Heart right ventricle (tissue), 16 donors: Measurements from ENCODE around the gene CYP11A1. TPM values are rescaled to one million over a fixed set of nuclear protein-coding genes. Genes with fewer than 3 reads are reported as not detected.

Source experiments
- ATAC-seq, 8 donors: fragments of 200-7000 bp; cut with Tn5 transposase; one replicate each; pipeline ENCODE4 v1.9.1; 2020; ENCODE audit warnings: mild to moderate bottlenecking in 8 of 8, moderate library complexity in 8 of 8, moderate number of reproducible peaks in 1 of 8
- DNase-seq, 2 donors: peaks; one replicate each; pipeline ENCODE4 v3.0.0-alpha.2; 2020
- H3K27ac ChIP-seq, 10 donors: fragments of 200-600 bp; sonication (generic) in 2 of 10; one replicate each; pipeline versions ENCODE4 v1.5.0 to v1.8.0; 2020 to 2022; ENCODE audit warnings: mild to moderate bottlenecking in 3 of 10
- H3K27me3 ChIP-seq, 7 donors: fragments of 200-600 bp; one replicate each; pipeline ENCODE4 v1.8.0; 2021 to 2022; ENCODE audit warnings: mild to moderate bottlenecking in 2 of 7
- H3K36me3 ChIP-seq, 9 donors: fragments of 200-600 bp; sonication (generic) in 1 of 9; one replicate each; pipeline versions ENCODE4 v1.5.0 to v1.8.0; 2020 to 2022; ENCODE audit warnings: mild to moderate bottlenecking in 2 of 9
- H3K4me1 ChIP-seq, 9 donors: fragments of 200-600 bp; sonication (generic) in 1 of 9; one replicate each; pipeline versions ENCODE4 v1.5.0 to v1.8.0; 2020 to 2022; ENCODE audit warnings: mild to moderate bottlenecking in 4 of 9
- H3K4me3 ChIP-seq, 10 donors: fragments of 200-600 bp; sonication (generic) in 2 of 10; one replicate each; pipeline versions ENCODE4 v1.5.0 to v1.8.0; 2020 to 2022; ENCODE audit warnings: mild to moderate bottlenecking in 7 of 10, moderate library complexity in 2 of 10
- H3K9me3 ChIP-seq, 11 donors: fragments of 200-600 bp in 10 of 11; sonication (generic) in 2 of 11; one replicate each; pipeline versions ENCODE4 v1.5.0 to v1.8.0; 2013 to 2022; ENCODE audit warnings: mild to moderate bottlenecking in 2 of 11, control low read depth in 1 of 11, moderate library complexity in 1 of 11
- CTCF ChIP-seq, 9 donors: fragments of 200-600 bp; sonication (generic) in 2 of 9; IDR thresholded peaks; one replicate each; pipeline versions ENCODE4 v1.5.0 to v1.8.0; 2021 to 2022; ENCODE audit warnings: antibody characterized with exemption in 9 of 9, mild to moderate bottlenecking in 5 of 9, moderate library complexity in 1 of 9
- WGBS, 2 donors: extraction: QIAGEN DNeasy Blood & Tissue Kit; methylation state at CpG; one replicate each; pipeline ENCODE4 v1.1.7; 2013; ENCODE audit warnings: inconsistent platforms in 1 of 2; 5-methylcytosine and 5-hydroxymethylcytosine counted together
- intact Hi-C, 10 donors: fragments of 100-400 bp; cut with DNase I; formaldehyde crosslinking; loops; one replicate each; pipeline versions ENCODE4 v1.11.1 to v1.14.2; 2022
- polyA plus RNA-seq, 2 donors: library from polyadenylated mRNA; stranded (reverse); fragments of 200-250 nt; gene quantifications; one replicate each; pipeline ENCODE4 v1.2.3, GENCODE V29; 2013
- total RNA-seq, 10 donors: library from RNA; stranded (reverse); fragmentation: NEBNext Ultra II Directional in 3 of 10; extraction: Animal tissue kit (Norgen Biotek cat#: 25700) in 3 of 10; gene quantifications; one replicate each; pipeline versions ENCODE4 v1.2.1 to v1.2.4, GENCODE V29; 2021 to 2023
- donor health status: Arrhythmogenic right ventricular cardiomyopathy.
- donor health status: ischemic (EF 13 %, LVEDD 7.1; RV severe dilation, severe dysfunction).
- donor health status: healthy with polysubstance abuse.
- donor health status: DM: no; HTN: yes; CAD: no.
- donor health status: DM: no; HTN: no; CAD: no.
- donor health status: ischemic (EF 25% LVEDD 6.9; RV normal size, moderate dysfunction).
- donor health status: ischemic (EF 25% LVEDD 5.7; RV mildly dilated, moderate dysfunction).
- donor health status: healthy.
- donor health status: DM: yes; HTN: yes; CAD: no.
- donor health status: Ischemic cardiomyopathy.
- donor health status: ischemic (EF 35%, LVEDD 5.7; RV mildly dilated, moderate dysfunction).
- donor health status: nonischemic (EF 11% LVEDD 7.7; RV severe dilation, severe dysfunction).
- donor health status: DM: yes; HTN: yes; CAD: no.
- donor health status: PGD.
- donor health status: ischemic (EF 29% LVEDD 5.4; RV normal size, mild dysfunction).
- donor health status: nonischemic (EF 23%, LVEDD 6.1; RV moderate dilation, normal function).

CYP11A1 gene
- total and polyA plus RNA-seq, 12 donors: 0.06 to 3.6 (median 2.1) TPM

GRCh38 chr15:74414603-74415338, 47.3 kb upstream of the CYP11A1 start:
- ATAC-seq (no peak), DNase-seq (no peak)
- H3K9me3 ChIP-seq: no peaks in the 10 kb centered on the region
- H3K36me3 ChIP-seq: peaks cover 0 to 24% (median 0%) of the 10 kb centered on the region in 9 donors
- TF ChIP-seq CTCF (IDR thresholded peaks at IDR 0.05): no peak
- H3K27ac ChIP-seq: no peak overlapping the region
- whole genome bisulfite sequencing, 2 donors: 97 to 98% methylated on average over 12 of the region's 12 CpGs
- peaks cover 0 to 26% (median 10%) of the 10 kb centered on the region in 9 donors for H3K4me1 ChIP-seq
- no peak overlapping the region for H3K4me3 ChIP-seq
- intact Hi-C loops: no loop called here
- H3K27me3 ChIP-seq: no peaks in the 10 kb centered on the region

GRCh38 chr15:74414081-74414580, 46.7 kb upstream of the CYP11A1 start:
- Histone ChIP-seq H3K4me1 (peaks cover 0 to 23% (median 10%) of the 10 kb centered on the region in 9 donors), H3K27ac (no peak overlapping the region), H3K36me3 (peaks cover 0 to 24% (median 0%) of the 10 kb centered on the region in 9 donors), H3K9me3 (no peaks in the 10 kb centered on the region), H3K4me3 (no peak overlapping the region), H3K27me3 (no peaks in the 10 kb centered on the region)
- 90 to 95% methylated on average over 5 of the region's 5 CpGs for WGBS, 2 donors
- no peak for TF ChIP-seq CTCF (IDR thresholded peaks at IDR 0.05)
- intact Hi-C loops: no loop called here
- DNase-seq: no peak
- ATAC-seq: no peak

- no peaks in the 10 kb centered on the region for H3K27me3 ChIP-seq
- DNase-seq: no peak
- H3K9me3 ChIP-seq: no peaks in the 10 kb centered on the region
- peaks cover 0 to 23% (median 10%) of the 10 kb centered on the region in 9 donors for H3K4me1 ChIP-seq
- 82 to 87% methylated on average over 9 of the region's 9 CpGs for WGBS, 2 donors
- no peak overlapping the region for H3K27ac ChIP-seq
- intact Hi-C loops: no loop called here
- H3K4me3 ChIP-seq: no peak overlapping the region
- no peak for TF ChIP-seq CTCF (IDR thresholded peaks at IDR 0.05)
- peaks cover 0 to 24% (median 0%) of the 10 kb centered on the region in 9 donors for H3K36me3 ChIP-seq
- ATAC-seq: no peak
Observed at GRCh38 chr15:74413350-74414080, 46.1 kb upstream of the CYP11A1 start.

- peaks cover 0 to 24% (median 0%) of the 10 kb centered on the region in 9 donors for H3K36me3 ChIP-seq
- H3K9me3 ChIP-seq: no peaks in the 10 kb centered on the region
- no peaks in the 10 kb centered on the region for H3K27me3 ChIP-seq
- WGBS, 2 donors: 75% methylated on average over 6 of the region's 6 CpGs
- no peak for DNase-seq
- TF ChIP-seq CTCF (IDR thresholded peaks at IDR 0.05): no peak
- H3K27ac ChIP-seq: no peak overlapping the region
- ATAC-seq: no peak
- H3K4me1 ChIP-seq: peaks cover 0 to 11% (median 6%) of the 10 kb centered on the region in 9 donors
- intact Hi-C loops: no loop called here
- no peak overlapping the region for H3K4me3 ChIP-seq
Observed at GRCh38 chr15:74412159-74412558, 44.7 kb upstream of the CYP11A1 start.
